Measurements from ENCODE around the gene GPATCH4. TPM values are rescaled to one million over a fixed set of nuclear protein-coding genes. Genes with fewer than 3 reads are reported as not detected.

Gene GPATCH4
- total RNA-seq, 1 experiment from 2014 or later, result 39.4 TPM

DNA sequence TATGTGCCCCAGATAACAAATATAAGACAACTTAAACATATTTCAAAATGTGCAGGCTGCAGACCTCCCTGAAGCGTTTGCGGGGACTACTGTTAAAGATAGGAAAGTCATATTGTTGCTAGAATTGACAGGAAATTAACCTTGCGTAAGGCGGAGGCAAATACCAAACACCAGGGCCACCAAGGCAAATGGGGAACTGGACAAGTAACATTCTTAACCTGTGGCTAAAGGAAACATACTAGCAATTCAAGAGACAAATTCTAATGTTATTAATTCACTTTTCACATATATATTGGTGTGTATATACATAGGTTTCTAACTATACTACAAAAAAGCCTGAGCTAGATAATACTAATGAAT is 24.8 kb upstream of the GPATCH4 start:
- Histone ChIP-seq H3K4me2 (ENCODE audit: low read length) (peak overlapping the region; percentile 74), H3K4me1 (ENCODE audit: control insufficient read depth in 1 of 2, insufficient read depth in 2 of 2, low read length in 2 of 2) (peaks cover 3 to 7% of the 10 kb centered on the region in 2 experiments; a peak in 2 of 4 replicates), H2AFZ (ENCODE audit: low read depth, low read length, poor library complexity, severe bottlenecking) (no peak overlapping the region), H3K9ac (ENCODE audit: low read length) (no peak overlapping the region), H3K79me2 (ENCODE audit: insufficient read depth, low read length) (no peaks in the 10 kb centered on the region), H3K27ac (ENCODE audit: low read depth, low read length) (no peak overlapping the region), H4K20me1 (ENCODE audit: insufficient read depth) (no peaks in the 10 kb centered on the region), H3K4me3 (replicated peaks in 1 of 2; ENCODE audit: low read depth in 1 of 2, low read length in 2 of 2) (no peak overlapping the region), H3K36me3 (ENCODE audit: control insufficient read depth in 1 of 2, insufficient read depth in 2 of 2, low read length in 2 of 2) (no peaks in the 10 kb centered on the region), H3K27me3 (ENCODE audit: insufficient read depth, low read length) (no peaks in the 10 kb centered on the region), H3K9me3 (ENCODE audit: control insufficient read depth in 1 of 2, insufficient read depth in 1 of 2, low read depth in 1 of 2, low read length in 2 of 2) (no peaks in the 10 kb centered on the region), H3K9me2 (ENCODE audit: insufficient read depth) (no peaks in the 10 kb centered on the region)
- TF ChIP-seq TCF7L2 (IDR thresholded peaks at IDR 0.05; ENCODE audit: borderline replicate concordance, extremely low read depth, insufficient read depth, insufficient read length), result no peak
- no peak for TF ChIP-seq EZH2phosphoT487 (IDR thresholded peaks at IDR 0.05; ENCODE audit: borderline replicate concordance)
- no peak for TF ChIP-seq FOSL1 (IDR thresholded peaks at IDR 0.05; ENCODE audit: low read depth)
- TF ChIP-seq, protein P1, sequence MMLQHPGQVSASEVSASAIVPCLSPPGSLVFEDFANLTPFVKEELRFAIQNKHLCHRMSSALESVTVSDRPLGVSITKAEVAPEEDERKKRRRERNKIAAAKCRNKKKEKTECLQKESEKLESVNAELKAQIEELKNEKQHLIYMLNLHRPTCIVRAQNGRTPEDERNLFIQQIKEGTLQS (IDR thresholded peaks at IDR 0.05), result no peak
- TF ChIP-seq ZNF274 (IDR thresholded peaks at IDR 0.05; ENCODE audit: low read depth, low read length), result no peak
- TF ChIP-seq, protein P2, sequence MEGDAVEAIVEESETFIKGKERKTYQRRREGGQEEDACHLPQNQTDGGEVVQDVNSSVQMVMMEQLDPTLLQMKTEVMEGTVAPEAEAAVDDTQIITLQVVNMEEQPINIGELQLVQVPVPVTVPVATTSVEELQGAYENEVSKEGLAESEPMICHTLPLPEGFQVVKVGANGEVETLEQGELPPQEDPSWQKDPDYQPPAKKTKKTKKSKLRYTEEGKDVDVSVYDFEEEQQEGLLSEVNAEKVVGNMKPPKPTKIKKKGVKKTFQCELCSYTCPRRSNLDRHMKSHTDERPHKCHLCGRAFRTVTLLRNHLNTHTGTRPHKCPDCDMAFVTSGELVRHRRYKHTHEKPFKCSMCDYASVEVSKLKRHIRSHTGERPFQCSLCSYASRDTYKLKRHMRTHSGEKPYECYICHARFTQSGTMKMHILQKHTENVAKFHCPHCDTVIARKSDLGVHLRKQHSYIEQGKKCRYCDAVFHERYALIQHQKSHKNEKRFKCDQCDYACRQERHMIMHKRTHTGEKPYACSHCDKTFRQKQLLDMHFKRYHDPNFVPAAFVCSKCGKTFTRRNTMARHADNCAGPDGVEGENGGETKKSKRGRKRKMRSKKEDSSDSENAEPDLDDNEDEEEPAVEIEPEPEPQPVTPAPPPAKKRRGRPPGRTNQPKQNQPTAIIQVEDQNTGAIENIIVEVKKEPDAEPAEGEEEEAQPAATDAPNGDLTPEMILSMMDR (IDR thresholded peaks at IDR 0.05 in 2 of 3, conservative IDR thresholded peaks at IDR 0.05 in 1 of 3; ENCODE audit: borderline replicate concordance in 1 of 3, insufficient read depth in 1 of 3, low read depth in 2 of 3, low read length in 2 of 3), result no peak
- no peak for TF ChIP-seq POLR2A (IDR thresholded peaks at IDR 0.05; ENCODE audit: borderline replicate concordance, extremely low read depth, insufficient read depth, insufficient read length)
- TF ChIP-seq CEBPB (IDR thresholded peaks at IDR 0.05; ENCODE audit: low read depth), result no peak
- no peak for TF ChIP-seq EGR1 (IDR thresholded peaks at IDR 0.05; ENCODE audit: low read depth)
- no peak for TF ChIP-seq EZH2 (IDR thresholded peaks at IDR 0.05)
- no peak for TF ChIP-seq ELF1 (IDR thresholded peaks at IDR 0.05; ENCODE audit: borderline replicate concordance, low read depth)
- no peak for TF ChIP-seq JUND (IDR thresholded peaks at IDR 0.05)
- TF ChIP-seq YY1 (IDR thresholded peaks at IDR 0.05; ENCODE audit: extremely low read depth, insufficient replicate concordance, low read depth, low read length), result no peak
- TF ChIP-seq SIN3A (IDR thresholded peaks at IDR 0.05; ENCODE audit: low read depth), result no peak
- TF ChIP-seq, protein P3, sequence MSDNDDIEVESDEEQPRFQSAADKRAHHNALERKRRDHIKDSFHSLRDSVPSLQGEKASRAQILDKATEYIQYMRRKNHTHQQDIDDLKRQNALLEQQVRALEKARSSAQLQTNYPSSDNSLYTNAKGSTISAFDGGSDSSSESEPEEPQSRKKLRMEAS (IDR thresholded peaks at IDR 0.05), result no peak
- TF ChIP-seq, protein P4, sequence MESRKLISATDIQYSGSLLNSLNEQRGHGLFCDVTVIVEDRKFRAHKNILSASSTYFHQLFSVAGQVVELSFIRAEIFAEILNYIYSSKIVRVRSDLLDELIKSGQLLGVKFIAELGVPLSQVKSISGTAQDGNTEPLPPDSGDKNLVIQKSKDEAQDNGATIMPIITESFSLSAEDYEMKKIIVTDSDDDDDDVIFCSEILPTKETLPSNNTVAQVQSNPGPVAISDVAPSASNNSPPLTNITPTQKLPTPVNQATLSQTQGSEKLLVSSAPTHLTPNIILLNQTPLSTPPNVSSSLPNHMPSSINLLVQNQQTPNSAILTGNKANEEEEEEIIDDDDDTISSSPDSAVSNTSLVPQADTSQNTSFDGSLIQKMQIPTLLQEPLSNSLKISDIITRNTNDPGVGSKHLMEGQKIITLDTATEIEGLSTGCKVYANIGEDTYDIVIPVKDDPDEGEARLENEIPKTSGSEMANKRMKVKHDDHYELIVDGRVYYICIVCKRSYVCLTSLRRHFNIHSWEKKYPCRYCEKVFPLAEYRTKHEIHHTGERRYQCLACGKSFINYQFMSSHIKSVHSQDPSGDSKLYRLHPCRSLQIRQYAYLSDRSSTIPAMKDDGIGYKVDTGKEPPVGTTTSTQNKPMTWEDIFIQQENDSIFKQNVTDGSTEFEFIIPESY (IDR thresholded peaks at IDR 0.05; ENCODE audit: extremely low read depth, insufficient replicate concordance, low read length), result no peak
- TF ChIP-seq SRF (IDR thresholded peaks at IDR 0.05; ENCODE audit: low read depth), result no peak
- no peak for TF ChIP-seq CBX3 (IDR thresholded peaks at IDR 0.05; ENCODE audit: low read depth)
- no peak for TF ChIP-seq POLR2AphosphoS5 (IDR thresholded peaks at IDR 0.05; ENCODE audit: low read depth, low read length)
- TF ChIP-seq, protein P5, sequence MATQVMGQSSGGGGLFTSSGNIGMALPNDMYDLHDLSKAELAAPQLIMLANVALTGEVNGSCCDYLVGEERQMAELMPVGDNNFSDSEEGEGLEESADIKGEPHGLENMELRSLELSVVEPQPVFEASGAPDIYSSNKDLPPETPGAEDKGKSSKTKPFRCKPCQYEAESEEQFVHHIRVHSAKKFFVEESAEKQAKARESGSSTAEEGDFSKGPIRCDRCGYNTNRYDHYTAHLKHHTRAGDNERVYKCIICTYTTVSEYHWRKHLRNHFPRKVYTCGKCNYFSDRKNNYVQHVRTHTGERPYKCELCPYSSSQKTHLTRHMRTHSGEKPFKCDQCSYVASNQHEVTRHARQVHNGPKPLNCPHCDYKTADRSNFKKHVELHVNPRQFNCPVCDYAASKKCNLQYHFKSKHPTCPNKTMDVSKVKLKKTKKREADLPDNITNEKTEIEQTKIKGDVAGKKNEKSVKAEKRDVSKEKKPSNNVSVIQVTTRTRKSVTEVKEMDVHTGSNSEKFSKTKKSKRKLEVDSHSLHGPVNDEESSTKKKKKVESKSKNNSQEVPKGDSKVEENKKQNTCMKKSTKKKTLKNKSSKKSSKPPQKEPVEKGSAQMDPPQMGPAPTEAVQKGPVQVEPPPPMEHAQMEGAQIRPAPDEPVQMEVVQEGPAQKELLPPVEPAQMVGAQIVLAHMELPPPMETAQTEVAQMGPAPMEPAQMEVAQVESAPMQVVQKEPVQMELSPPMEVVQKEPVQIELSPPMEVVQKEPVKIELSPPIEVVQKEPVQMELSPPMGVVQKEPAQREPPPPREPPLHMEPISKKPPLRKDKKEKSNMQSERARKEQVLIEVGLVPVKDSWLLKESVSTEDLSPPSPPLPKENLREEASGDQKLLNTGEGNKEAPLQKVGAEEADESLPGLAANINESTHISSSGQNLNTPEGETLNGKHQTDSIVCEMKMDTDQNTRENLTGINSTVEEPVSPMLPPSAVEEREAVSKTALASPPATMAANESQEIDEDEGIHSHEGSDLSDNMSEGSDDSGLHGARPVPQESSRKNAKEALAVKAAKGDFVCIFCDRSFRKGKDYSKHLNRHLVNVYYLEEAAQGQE (IDR thresholded peaks at IDR 0.05; ENCODE audit: low read depth), result no peak
- intact Hi-C loops (cut with micrococcal nuclease), result loop anchor here (1.0 to 10.0 kb wide), 2 partner anchors 52 to 299 kb away; partner anchors contain the start of gene LRRC71
- DNase-seq (ENCODE audit: low read depth, low spot score) (no peak), ATAC-seq (peak; percentile 10; the same call in 1 of the 2 replicates)
- CTCF ChIA-PET, result interaction anchor here (0.6 to 5.5 kb wide), 9 partner anchors 14 to 264 kb away, joined by 3 to 33 read pairs (median 6); partner anchors contain the start of genes BCAN, CRABP2 and NES
- no TSS peak for BruUV-seq (replicated peaks)
- POLR2A ChIA-PET, result interaction anchor here (1.6 kb wide), 1 partner anchor 56 kb away, joined by 4 read pairs; no protein-coding TSS in a partner anchor
- RAD21 ChIA-PET (ENCODE audit: low non-redundant PET in 1 of 2, low total read pairs in 2 of 2, uncharacterized antibody in 2 of 2, unreplicated experiment in 2 of 2), result interaction anchor here in 1 of 2 experiments (1.3 kb wide), 1 partner anchor 59 kb away, joined by 3 read pairs; no protein-coding TSS in a partner anchor

All from HCT116 (cell line).